ENCODE results near the gene ATP9B.
"Not testable (repeated sequence)": the region's sequence is repeated elsewhere in the genome, so short reads cannot be mapped to it uniquely, and the experiment has no call there.

The ATP9B gene

GRCh38 chr18:79300413-79300812, 231.2 kb downstream of the ATP9B start:
- DNase-seq, result no peak

- no peak for DNase-seq
Observed at GRCh38 chr18:79302120-79302519, 232.9 kb downstream of the ATP9B start.

- no peak for DNase-seq
Observed at GRCh38 chr18:79305911-79306310, 236.7 kb downstream of the ATP9B start.

DNA sequence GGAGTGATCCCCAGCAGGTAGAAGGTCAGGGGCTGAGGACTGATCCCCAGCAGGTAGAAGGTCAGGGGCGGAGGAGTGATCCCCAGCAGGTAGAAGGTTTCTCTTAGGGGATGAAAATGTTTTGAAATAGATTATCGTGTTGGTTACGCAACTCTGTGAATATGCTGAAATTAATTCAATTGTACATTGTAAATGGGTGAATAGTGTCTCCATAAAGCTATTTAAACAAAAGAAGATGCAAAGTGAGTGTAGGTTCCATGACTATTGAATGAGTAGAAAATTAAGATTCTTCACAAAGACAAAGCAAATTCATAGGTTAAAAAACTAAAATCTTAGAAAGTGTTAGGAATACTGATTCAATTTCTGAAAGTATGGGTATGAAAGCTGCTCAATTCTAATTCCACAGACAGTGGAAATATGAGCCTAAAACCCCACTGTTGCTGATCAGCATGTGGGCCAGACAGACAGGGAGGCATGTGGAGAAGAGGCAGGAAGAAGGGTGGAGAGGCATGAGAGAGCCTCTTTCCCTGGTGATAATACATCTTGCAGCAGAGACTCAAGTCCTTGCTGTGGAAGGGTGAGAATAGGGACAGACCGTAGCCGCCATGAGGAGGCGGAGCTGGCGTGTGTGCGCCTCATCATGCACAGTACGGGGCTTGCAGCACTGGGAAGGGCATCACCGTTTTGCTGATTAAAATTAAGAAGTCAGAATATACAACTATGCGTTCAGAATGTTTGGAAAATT, 240.6 kb downstream of the ATP9B start:
- no peak for DNase-seq

DNA sequence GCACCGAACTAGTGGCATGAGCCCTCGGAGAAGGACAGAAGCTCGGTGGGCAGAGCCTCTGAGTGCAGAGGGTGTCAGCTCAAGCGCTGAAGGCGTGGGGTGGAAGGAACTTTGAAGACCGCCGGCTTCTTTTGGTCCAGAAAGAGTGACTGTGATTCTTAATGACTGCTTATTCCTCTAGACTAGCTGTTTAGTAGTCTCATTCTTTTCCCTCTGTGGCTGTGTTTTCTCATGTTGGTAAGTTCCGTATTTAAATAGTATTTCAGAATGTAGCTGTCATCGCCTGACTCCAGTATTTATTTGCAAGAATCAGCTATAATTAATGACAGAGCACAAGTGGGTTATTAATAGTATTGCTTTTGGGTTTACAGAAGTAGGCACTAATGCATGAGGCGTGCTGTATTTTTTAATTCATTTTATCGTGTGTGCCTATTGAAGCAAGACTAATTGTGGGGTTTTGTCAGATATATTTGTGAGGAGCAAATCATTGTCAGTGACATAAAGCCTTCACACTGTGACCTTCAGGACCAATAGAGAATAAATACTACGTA, 245.7 kb downstream of the ATP9B start:
- no peak for DNase-seq

- no peak for DNase-seq
Observed at GRCh38 chr18:79315596-79315995, 246.4 kb downstream of the ATP9B start.

- no peak for DNase-seq
Observed at GRCh38 chr18:79317703-79318102, 248.5 kb downstream of the ATP9B start.

DNA sequence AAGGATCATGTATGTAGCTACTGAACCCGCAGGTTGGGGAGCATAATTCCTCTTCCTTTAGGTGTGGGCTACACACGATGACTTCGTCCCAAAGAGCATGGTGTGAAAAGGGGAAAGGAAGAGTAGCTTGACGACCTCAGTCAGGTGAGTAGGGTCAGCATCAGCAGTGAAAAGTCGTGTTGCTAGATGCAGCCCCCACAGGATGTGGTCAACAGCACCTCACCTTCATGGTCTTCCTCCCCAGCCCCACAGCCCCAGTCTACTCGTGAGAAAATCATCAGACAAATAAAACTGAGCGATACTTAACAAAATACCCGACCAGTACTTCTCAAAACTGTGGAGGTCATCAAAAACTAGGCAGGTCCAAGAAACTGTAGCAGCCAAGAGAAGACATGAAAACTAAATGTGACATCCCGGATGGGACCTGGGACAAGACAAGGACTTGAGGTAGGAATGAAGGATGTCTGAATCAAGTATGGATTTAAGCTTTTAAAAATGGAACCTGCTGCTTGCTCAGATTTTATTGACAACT, 249.0 kb downstream of the ATP9B start:
- no peak for DNase-seq

GRCh38 chr18:79320216-79320850, 251.1 kb downstream of the ATP9B start:
- no peak for DNase-seq

DNA sequence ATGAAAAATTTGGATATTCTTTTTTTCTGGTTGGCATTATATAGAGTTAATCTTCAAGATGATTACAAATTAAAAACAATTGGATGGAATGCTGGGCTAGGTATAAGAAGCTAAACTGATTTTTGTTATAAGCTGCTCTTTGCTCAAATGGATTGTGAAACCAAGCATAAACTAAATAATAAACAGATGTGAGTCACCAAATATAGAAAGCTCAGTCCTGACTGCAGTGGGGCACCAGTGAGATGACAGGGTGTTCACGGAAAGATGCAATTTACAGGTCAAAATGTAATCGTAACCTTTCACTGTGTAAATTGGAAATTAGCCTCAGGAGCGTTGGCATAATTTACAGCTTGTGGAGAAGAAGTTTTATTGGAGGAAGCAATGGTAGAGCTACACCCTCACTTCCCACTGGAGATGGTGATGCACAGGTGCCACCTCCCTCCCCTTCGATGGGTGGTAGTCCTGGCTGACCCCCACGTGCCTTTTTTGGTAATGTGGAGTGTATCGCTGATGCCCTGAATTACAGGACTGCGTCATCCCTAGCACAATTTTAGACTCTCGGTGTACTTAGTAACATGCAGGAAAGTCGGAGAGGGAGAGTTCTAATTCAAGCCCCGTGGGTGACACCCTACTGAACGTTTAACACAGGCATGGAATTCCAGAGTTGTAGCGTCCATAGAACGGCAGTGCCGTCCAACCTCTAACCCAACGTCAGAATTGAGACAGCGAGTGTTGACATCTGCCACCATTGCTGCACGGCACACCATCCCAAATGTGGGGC, 252.6 kb downstream of the ATP9B start:
- DNase-seq, result no peak

GRCh38 chr18:79322441-79322840, 253.2 kb downstream of the ATP9B start:
- DNase-seq, result no peak

- DNase-seq, result no peak
Observed at GRCh38 chr18:79323471-79323870, 254.3 kb downstream of the ATP9B start.

DNA sequence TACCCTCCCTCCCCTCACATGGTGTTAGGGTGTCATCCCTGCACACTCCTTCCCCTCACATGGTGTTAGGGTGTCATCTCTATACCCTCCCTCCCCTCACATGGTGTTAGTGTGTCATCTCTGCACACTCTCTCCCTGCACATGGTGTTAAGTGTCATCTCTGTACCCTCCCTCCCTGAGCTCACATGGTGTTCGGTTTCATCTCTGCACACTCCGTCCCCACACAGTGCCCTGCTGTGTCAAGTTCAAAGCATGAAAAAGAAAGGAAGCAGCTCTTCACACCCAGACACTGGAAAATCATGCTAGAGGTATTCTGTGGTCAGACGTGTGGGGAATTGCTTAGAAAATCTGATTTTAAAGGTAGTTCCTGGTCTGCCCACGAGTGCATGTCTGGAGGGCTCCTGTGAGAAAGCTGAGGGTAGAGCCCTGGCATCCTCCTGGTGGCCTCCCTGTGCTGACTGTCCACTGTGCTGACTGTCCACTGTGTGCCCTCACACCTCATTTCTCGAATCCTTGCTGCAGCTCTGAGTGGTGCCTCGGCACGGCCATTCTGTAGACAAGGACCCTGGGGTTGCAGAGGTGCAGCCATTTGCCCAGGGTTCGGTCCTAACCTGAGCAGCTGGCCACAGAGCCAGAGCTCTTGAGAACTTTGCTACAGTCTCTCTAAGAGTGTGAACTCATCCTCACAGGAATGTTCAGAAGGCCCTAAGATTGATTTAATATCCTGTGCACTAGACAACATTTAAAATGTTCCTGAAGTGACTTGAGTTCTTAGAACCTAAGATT, 257.4 kb downstream of the ATP9B start:
- no peak for DNase-seq

DNA sequence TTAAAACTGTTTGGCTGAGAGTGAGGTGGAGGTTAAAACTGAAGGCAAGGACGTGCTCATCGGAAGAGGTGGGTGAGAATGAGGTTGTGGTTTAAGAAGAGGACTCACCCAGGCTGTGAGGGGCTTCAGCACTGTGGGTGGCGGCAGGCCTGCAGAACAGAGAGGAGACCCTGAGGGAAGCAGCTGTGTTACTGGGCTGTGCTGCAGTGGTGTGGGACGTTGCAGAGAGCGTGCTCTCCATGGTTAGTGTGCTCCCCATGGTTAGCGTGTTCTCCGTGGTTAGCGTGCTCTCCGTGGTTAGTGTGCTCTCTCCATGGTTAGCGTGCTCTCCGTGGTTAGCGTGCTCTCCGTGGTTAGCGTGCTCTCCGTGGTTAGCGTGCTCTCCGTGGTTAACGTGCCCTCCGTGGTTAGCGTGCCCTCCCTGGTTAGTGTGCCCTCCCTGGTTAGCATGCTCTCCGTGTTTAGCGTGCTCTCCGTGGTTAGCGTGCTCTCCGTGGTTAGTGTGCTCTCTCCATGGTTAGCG, 258.1 kb downstream of the ATP9B start:
- no peak for DNase-seq

- not testable (repeated sequence) for DNase-seq
Observed at GRCh38 chr18:79327915-79328314, 258.7 kb downstream of the ATP9B start.

GRCh38 chr18:79328887-79329286, 259.7 kb downstream of the ATP9B start:
- no peak for DNase-seq

DNA sequence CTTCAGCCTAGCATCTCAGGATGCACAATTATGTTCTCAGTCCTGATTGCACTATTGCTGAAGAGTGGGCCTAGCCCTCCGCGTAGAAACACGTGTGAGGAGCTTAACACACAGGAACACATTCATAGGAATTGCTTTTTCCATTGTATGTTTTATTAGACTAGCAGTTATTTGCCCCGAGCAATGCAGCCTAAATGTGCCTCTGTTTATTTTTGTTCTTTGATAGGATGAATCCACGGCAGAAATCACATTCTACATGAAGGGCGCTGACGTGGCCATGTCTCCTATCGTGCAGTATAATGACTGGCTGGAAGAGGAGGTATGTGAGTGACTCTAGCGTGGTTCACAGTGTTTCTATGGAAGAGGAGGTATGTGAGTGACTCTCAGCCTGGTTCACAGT, 260.6 kb downstream of the ATP9B start:
- DNase-seq, result no peak

GRCh38 chr18:79332646-79333045, 263.5 kb downstream of the ATP9B start:
- no peak for DNase-seq

DNA sequence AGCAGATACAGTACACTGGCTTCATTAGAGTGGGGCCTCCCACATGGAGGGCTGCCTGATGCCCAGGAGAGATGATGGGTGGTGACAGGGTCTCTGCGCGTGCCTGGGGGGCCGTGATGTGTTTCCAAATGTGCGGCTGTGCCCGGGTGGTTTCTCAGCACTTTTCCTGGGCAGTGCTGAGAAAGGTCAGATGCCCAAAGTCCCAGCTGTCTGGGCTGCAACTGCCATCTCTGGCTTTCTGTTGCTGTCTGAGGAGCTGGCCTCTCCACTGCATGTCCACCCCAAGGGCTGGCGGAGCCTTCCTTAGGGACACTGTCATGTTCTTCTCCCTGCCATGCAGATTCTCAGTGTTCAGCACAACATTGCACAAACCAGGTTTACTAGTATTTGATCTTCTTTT, 263.9 kb downstream of the ATP9B start:
- DNase-seq, result no peak

- DNase-seq, result no peak
Observed at GRCh38 chr18:79334496-79335233, 265.5 kb downstream of the ATP9B start.

DNA sequence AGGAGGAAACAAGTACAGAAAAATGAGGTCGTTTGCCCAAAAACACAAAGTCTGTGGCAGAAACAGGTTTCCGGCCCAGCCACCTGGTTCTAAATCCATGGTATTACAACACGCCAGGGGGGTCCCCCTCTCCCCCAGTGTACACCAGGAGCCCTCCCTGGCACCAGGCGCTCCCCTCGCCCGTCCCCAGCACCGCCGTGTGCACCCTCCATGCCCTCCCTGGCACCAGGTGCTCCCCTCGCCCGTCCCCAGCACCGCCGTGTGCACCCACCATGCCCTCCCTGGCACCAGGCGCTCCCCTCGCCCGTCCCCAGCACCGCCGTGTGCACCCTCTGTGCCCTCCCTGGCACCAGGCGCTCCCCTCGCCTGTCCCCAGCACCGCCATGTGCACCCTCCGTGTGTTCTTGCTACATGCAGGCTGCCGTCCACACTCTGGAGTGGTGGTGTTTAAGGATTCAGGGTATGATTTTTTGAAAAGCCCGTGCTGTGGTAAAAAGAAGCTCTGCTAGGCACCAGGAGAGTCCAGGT, 266.7 kb downstream of the ATP9B start:
- DNase-seq, result no peak

All from NCI-H1105 (cell line).